ENCODE results near the gene ZNF500. TPM values are rescaled to one million over a fixed set of nuclear protein-coding genes. Genes with fewer than 3 reads are reported as not detected.
"Not testable (repeated sequence)": the region's sequence is repeated elsewhere in the genome, so short reads cannot be mapped to it uniquely, and the experiment has no call there.

ZNF500 gene
- total RNA-seq, 1 donor from 2014 or later: 11.3 TPM

DNA sequence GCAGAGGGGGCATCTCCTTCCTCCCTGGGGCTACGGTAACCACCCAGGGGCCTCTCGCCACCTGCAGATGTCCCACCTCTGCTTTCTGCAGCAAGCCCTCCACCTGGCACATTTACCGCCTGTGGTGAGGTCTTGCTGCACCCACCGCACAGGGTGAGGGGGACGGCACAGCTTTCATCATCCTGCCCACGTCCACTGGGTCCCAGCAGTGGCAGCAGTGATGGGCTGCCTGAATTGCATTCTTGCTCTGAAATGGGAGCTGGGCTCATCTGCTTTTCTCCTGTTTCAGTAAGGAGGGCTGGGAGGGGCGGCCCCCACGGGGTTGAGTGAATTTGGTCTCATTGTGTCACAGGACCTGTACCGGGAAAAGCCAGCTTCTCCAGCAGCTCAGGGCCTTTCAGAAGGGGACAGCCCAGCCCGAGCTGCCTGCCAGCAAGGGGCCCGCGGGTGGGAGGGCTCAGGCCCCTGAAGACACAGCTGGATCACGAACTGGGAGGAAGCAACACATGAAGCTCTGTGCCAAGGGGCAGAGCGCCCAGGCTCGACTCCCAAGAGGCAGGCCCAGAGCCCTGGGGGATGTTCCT is 19.9 kb downstream of the ZNF500 start:
- DNase-seq (ENCODE audit: extremely low read depth, low read depth, low spot score): no peak

DNA sequence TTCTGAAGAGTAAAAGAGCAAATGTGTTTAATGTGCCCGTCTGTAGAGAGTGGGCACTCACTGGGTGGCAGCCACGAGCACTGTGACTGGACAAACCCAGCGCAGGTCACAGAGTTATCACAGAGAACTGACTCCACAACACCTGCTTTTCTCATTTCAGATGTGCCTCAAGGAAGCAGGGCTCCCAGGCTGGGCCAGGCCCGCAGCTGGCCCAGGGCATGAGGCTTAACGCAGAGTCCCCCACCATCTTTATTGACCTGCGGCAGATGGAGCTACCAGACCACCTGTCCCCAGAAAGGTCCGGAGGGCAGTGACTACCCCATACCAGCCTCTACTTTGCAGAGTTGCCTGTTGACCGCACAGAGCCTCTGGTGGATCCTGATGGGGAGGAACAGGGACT is 20.7 kb downstream of the ZNF500 start:
- no peak for DNase-seq (ENCODE audit: extremely low read depth, low read depth, low spot score)

DNA sequence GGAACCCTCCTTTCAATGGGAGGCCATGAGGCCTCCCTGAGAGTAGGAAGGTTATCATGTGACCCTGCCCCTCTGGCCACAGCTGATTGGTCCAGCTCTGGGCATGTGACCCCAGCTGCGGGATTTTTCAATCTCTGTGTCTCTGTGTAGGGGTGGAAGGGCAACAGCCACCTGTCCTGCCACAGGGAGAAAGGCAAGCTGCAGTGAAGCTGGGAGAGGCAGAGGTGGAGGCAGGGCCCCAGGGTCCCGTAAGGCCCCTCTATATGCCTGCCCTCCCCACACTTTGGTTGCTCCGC is 21.7 kb downstream of the ZNF500 start:
- DNase-seq (ENCODE audit: extremely low read depth, low read depth, low spot score): no peak

DNA sequence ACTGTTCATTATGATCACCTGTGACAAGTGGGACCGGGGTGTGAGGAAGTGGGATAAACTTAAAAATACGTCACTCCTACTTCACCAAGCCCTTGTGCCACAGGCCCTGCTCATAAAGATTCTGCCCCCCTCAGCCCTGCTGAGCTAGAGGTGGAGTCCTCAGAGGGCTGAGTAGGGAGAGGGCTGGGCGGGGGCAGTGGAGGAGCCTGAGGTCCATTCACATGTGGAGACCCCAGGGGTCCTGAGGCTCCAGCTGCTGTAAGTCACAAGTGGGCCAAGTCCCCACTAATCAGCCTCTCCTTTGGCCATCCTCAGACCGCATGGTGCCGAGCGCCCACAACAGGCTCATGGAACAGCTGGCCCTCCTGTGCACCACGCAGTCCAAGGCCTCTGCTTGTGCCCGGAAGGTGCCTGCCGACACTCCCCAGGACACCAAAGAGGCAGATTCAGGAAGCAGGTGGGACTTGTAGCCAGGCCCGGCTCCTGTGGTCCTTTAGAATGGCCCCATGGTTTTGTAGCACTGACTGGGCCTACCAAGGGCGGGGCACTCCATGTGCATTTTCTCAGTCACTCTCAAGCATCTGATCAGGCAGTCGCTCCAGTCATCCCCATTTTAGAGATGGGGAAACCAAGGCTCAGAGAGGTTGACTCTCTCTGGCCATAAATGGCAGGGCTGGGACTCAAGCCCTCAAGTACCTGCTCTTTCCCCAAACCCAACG is 22.2 kb downstream of the ZNF500 start:
- no peak for DNase-seq (ENCODE audit: extremely low read depth, low read depth, low spot score)

DNA sequence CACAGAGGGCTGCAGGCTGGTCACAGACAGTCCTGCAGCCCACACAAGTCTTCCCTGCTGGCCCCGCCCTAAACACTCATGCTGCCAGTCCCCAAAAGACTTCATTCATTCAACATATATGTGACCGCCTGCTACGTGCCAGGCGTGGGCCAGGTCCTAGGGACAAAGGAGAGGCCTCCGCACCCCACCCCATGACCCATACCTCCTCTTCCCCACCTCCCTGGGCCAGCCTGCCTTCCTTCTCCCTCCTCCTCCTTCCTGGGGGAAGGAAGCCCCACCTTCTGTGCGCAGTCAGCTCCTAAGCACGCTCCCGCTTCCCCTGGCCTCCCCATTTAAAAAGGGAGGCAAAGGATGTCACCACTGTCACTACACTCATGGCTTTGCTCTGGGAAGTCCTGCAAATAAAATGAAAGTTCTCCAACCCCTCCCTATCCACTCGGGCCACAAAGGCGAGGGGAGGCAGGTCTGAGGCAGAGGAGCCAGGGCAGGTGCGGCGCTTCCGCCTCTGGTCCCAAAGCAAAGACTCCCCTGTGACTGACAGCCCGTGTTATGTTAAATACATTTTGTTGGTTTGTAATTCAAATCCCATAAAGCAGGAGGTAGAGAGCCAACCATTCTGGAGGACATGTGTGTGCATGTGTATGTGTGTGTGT is 23.6 kb downstream of the ZNF500 start:
- DNase-seq (ENCODE audit: extremely low read depth, low read depth, low spot score): no peak

DNA sequence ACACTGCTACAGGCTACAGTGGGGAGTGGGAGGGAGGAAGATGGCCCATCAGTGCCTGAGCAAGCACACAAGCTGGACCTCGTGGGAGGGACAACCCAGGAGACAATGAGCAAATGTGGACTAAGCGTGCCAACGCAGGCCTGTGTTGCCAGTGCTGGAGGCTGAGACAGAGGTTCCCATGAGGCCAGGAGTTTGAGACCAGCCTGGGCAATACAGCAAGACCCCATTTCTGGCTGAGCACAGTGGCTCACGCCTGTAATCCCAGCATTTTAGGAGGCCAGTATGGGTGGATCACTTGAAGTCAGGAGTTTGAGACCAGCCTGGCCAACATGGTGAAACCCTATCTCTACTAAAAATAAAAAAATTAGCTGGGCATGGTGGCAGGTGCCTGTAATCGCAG is 28.6 kb downstream of the ZNF500 start:
- DNase-seq (ENCODE audit: extremely low read depth, low read depth, low spot score): not testable (repeated sequence)

DNA sequence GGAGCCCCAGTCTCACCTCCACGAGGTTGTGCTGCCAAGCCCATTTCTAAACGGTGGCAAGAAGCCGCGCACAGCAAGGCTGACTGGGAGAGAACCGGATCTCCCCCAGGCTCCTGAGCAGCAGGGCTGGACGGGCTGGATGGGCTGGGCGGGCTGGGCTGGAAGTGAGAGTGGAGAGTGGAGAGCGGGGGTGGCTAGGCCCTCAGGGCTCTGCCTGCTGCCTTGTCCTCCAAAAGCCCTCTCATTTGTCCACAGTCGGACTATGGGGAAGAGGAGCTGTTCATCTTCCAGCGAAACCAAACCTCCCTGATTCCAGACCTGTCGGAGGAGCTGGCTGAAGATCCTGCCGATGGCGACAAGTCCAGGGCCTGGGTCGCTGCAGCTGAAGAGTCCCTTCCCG is 29.4 kb downstream of the ZNF500 start:
- no peak for DNase-seq (ENCODE audit: extremely low read depth, low read depth, low spot score)

DNA sequence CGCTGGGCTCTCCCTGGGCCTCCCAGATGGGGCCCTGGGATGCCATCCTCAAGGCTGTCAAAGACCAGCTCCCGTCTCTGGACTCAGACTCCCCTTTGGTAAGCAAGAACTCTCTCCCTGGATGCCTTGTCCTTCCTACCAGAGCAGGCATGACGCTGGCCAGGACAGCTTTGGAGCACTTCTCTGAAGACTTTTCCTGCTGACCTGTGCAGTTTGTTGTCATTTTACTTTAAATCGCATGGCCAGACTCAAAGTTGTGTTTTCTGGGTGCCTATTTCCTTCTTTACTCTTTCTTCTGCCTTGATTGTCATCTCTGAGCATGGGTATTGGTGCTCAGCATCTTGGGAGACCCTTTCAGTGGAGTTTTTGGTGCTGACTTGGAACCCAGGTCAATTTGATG is 30.4 kb downstream of the ZNF500 start:
- DNase-seq (ENCODE audit: extremely low read depth, low read depth, low spot score): no peak

DNA sequence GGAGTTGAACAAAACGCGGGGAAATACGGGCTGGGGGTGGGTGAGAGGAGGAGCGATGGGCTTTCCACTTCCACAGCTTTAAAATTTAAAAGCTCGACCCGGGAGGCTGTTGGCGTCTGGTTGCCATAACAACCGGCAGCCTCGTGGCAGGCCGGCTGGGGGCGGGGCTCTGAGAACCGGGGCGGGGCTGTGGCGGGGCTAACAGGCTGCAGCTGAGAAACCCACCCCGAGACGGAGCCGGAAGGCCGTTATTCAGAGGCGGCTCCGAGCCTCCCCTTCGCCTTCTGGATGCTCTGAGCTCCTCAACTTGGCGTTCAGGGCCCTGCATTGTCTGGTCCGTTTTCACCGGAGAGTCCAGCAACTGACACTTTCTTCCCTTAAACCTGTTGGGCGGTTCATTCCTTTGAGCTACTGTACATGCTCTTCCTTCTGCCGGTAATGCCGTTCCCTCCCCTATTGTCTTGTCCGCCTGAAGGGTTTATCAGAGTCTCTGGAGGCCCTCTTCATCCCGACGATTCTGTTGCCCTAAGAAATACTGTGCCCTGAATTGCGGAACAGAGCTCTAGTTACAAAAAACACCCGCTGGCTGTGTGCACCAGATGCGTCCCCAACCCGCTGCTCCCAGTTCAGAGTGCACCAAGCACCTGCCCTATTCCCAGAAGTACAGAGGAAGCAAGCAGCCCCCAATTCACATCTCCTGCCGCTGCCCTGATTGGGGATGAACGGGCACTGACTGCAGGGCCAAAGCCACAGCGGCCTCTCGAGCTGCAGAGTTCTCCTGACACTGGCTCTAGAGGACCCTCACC is 32.0 kb downstream of the ZNF500 start:
- no peak for DNase-seq (ENCODE audit: extremely low read depth, low read depth, low spot score)

DNA sequence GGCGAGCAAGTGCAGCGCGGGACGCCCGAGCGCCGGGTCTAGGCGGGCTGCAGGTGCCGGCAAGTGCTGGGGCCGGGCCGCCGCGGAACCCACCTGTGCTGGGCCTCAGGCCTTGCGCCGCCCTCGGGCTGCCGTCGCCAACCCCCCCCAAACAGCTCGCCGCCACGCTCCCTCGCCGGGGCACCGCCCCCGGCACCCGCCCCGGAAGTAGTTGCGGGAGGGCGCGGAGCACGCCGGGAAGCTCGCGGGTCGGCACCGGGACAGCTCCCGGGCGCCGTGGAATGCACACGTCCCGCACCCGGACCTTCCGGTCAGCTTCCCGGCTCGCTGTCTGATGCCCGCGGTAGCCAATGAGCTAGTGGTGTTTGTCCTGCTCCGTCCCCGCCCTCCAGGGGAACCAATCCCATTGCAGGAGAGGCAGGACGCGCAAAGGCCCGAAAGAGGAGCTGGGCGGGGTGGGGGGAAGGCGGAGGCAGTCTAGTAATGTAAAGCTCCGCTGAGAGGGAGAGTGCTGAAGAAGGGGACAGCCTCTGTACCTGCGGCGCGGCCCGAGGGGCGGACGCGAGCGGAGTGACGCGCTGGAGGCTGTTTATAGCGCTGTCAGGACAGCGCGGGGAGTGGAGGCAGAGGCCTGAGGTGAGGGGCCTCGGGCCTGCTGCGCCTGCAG is 32.8 kb downstream of the ZNF500 start, which contains the start of the genes ANKS3 and DNAAF8:
ANKS3 (minus strand) TSS at position 209 of the 667 bp plus-strand sequence. CDS start 4,122 bp downstream, outside the sequence.
DNAAF8 (plus strand) TSS at position 475 of the 667 bp plus-strand sequence. CDS start 1,978 bp downstream, outside the sequence.
- peak; percentile 69 for DNase-seq (ENCODE audit: extremely low read depth, low read depth, low spot score)

DNA sequence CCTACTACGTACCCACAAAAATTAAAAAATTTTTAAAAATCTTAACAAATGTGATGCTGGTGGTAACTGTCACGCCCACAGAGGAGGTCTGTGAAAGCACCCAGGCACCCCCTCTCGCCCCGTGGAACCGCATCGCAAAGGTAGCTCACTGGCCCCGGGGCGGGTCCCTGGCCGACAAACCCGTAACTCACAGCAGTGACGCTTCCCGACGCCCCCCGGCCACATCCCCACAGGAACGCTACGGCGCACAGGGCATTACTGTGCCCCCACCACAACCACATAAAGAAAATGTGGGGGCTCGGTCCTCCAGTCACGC is 33.3 kb downstream of the ZNF500 start:
- no peak for DNase-seq (ENCODE audit: extremely low read depth, low read depth, low spot score)

DNA sequence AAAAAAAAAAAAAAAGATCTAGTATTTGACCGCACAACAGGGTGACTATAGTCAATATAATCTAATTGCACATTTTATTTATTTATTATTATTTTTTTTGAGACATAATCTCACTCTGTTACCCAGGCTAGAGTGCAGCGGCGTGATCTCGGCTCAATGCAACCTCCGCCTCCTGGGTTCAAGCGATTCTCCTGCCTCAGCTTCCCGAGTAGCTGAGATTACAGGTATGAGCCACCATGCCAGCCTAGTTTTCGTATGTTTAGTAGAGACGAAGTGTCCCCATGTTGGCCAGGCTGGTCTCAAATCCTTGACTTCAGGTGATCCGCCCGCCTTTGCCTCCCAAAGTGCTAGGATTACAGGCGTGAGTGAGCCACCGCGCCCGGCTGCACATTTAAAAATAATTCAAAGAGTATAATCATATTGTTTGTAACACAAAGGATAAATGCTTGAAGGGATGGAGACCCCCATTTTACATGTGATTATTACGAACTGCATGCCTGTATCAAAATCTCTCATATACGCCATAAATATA is 33.7 kb downstream of the ZNF500 start:
- DNase-seq (ENCODE audit: extremely low read depth, low read depth, low spot score): no peak

DNA sequence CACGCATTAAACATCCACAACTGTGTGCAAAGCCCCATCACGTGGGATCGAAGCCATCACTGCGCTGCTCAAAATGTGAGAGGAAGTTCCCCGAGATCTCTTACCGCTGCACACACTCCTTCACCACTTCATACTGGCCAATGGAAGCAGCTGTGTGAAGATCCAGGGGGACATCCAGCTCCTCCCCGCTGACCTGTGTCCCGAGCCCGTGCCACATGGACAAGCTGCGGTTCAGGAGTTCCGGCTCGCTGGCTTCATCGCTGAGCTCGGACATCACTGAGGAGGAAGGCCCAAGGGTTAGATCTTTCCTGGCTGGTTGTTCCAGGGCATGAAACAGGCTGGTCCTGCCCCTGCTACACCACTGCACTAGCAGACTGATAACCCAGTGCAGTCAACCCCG is 37.1 kb downstream of the ZNF500 start:
- no peak for DNase-seq (ENCODE audit: extremely low read depth, low read depth, low spot score)

DNA sequence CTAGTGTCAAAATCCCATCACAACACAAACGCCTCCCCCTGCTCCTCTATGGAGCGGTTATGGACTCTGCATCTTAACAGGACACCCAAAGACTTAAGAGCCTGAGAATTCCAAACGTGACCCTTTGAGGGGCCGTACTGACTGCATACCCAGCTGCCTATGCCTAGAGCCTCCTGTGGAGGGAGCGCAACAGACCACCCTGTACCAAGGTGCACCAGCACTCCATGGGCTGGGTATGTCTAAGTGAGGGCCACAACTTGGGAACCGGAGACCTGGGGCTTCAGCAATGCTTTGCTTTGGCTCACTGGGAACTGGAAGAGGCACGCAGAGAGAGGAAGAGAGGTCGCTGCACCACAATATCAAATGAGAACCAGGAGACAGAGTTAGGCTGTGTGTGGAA is 38.3 kb downstream of the ZNF500 start:
- DNase-seq (ENCODE audit: extremely low read depth, low read depth, low spot score): no peak

DNA sequence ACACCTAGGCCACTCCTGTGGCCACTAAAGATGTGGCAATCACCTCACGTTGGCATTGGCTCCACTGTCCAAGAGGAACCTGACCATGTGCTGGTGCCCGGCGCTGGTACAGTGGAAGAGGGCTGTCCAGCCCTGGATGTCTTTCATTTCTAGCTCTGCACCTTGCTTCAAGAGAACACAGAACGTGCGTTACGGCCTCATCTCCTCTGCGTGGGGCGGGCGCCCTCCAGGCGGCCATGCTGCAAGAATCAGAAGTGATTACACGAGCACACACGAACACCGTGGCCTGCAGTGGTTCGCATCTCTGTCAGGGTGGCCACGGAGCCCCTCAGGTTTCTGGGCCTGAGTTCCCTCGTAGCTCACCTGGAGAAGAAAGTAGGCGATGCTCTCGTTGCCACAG is 40.3 kb downstream of the ZNF500 start:
- no peak for DNase-seq (ENCODE audit: extremely low read depth, low read depth, low spot score)

DNA sequence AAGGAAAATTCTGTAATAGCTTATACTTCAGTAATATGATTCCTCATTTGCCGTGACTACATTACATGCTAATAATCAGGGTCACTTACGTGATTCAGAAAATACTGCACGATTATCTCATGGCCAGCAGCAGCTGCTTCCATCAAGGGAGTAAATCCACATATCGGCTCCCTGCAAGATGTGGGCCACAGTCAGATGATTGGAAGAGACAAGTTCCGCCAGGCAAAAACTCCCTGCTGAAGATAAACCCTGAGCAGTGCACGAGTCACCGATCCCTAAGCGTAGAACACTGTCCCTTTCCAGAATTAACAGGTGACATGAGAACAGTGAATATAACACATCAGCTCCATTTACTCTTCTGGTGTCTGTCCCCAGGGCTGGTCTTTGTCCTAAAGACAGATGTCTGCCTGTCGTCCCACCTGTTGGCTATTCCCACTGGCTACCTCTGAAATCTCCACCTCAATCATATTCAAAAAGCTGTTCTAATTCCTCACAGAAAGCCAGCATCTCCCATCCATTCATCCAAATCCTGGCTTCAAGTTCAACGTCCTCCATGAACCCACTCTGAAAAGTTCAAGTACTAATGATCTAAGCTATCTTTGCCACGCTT is 42.2 kb downstream of the ZNF500 start:
- DNase-seq (ENCODE audit: extremely low read depth, low read depth, low spot score): no peak

DNA sequence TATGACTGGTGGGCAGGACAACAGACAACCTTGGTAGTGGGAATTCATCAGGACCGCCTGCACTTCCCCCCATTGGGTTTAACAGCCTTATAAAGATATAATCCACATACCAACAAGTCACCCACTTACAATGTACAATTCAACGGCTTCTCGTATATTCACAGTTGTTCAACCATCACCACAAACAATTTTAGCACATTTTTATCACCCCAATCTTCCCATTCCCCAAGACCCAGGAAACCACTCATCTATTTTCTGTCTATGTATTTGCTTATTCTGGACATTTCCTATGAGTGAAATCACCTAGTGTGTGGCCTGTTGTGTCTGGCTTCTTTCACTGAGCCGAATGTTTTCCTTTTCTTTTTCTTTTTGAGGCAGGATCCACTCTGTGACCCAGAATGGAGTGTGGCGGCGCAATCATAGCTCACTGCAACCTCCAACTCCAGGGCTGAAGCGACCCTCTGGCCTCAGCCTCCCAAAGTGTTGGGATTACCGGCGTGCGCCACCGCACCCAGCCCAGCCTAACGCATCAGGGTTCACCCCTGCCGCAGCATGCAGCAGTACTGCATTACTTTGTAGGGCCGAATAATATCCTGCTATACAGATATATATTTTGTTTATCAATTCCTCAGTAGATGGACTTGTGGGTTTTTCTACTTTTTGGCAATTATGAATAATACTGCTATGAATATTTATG is 43.7 kb downstream of the ZNF500 start:
- no peak for DNase-seq (ENCODE audit: extremely low read depth, low read depth, low spot score)

DNA sequence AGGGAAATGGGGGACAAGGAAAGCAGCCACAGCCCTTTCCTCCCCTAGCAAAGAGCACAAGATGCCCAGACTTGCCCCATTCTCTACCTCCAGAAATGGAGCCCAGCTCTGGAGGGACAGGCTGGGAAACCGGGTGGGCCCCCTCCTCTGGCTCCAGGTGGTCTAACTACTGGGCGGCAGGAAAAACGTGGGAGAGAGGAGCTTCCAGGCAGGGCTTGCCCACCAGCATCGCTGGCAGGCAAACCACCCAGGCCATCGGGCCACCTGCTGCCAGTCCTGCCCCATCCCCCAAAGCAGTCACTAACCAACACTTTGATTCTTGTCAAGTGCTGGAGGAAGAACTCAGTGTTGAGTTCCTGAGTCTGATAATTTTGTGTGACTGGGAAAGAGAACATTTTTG is 48.5 kb downstream of the ZNF500 start:
- no peak for DNase-seq (ENCODE audit: extremely low read depth, low read depth, low spot score)

DNA sequence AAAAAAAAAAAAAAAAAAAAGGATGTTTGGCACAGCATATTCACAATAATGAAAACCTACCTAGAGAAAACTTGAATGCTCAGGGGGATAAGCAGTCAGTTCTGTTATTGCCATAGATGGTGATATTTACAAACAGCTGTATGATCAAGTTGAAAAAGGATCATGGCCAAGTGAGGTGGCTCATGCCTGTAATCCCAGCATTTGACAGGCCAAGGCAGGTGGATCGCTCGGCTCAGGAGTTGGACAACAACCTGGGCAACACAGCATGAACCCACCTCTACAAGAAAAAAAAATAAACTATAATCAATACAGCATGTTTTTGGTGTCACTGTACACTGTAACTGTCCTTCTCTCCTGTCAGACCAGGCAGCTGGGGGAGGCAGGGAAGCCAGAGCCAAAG is 52.0 kb downstream of the ZNF500 start:
- DNase-seq (ENCODE audit: extremely low read depth, low read depth, low spot score): no peak
